ENCODE data around the gene PLOD1. TPM values are rescaled to one million over a fixed set of nuclear protein-coding genes. Genes with fewer than 3 reads are reported as not detected.

PLOD1 gene
- polyA plus RNA-seq, 3 donors from 2014 or later: 36.2 to 81.9 (median 73.8) TPM

DNA sequence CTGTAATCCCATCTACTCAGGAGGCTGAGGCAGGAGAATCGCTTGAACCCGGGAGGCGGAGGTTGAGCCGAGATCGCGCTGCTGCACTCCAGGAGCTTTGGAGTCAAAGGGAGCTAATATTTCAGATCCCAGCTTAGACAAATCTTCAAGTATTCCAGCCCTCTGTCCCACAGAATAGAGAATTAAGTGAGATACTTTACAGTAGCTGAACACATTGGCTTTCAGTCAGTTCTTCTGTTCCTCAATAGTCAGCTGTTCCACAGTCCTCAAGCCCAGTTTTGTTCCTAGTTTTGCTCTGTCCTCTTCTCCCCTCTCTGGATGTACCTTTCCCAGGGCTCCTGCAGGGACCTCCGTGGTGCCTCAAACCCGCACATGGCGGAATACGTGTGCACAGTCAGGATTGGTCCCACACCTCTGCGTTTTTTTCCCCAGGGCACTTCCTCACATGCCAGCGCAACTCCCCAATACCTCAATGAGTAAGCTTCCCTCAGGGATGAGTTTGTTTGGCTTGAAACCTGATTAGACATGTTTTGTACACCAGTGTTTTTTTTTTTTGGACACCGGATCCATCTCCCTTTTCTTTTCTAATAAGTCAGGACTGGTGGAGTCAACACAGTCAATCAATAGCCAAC, 47.0 kb downstream of the PLOD1 start:
- Mint-ChIP-seq H3K27me3 (ENCODE audit: low read depth in 3 of 3) (peaks cover 0 to 11% (median 0%) of the 10 kb centered on the region in 3 donors), H3K4me1 (peaks cover 47 to 60% of the 10 kb centered on the region in 2 donors), H3K4me3 (peak overlapping the region; percentile 66 to 97 (median 92)), H3K36me3 (peaks cover 0 to 13% (median 8%) of the 10 kb centered on the region in 3 donors), H3K9me3 (no peaks in the 10 kb centered on the region), H3K27ac (peak overlapping the region; percentile 51 to 98 (median 92))
- no peak for DNase-seq

- peaks cover 0 to 13% (median 8%) of the 10 kb centered on the region in 3 donors for H3K36me3 Mint-ChIP-seq
- no peaks in the 10 kb centered on the region for H3K9me3 Mint-ChIP-seq
- peak overlapping the region; percentile 66 to 97 (median 92) for H3K4me3 Mint-ChIP-seq
- peaks cover 47 to 60% of the 10 kb centered on the region in 2 donors for H3K4me1 Mint-ChIP-seq
- H3K27ac Mint-ChIP-seq: peak overlapping the region; percentile 51 to 98 (median 92)
- DNase-seq: peak in 1 of 3 donors; percentile 14
- H3K27me3 Mint-ChIP-seq (ENCODE audit: low read depth in 3 of 3): peaks cover 0 to 11% (median 0%) of the 10 kb centered on the region in 3 donors
Observed at GRCh38 chr1:11982010-11982392, 47.5 kb downstream of the PLOD1 start.

DNA sequence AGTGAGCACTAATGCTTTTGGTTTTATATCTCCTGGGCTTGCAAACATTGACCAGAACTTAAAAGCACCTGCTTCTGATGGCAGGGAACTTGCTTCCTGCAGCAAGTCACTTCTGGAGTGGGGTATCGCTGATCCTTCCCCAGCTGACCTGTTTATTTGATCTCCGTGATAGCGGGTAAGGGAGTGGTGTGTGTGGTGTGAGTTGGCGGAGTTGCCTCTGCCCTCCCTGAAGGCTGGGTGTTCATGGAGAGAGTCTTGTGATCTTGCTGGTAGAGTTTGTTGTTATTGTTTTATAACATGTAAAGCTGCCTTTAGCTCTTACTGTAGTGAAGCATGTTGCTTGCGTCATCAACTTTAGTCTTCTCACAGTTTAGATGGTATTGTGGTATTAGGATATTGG, 49.6 kb downstream of the PLOD1 start:
- Mint-ChIP-seq H3K9me3 (no peaks in the 10 kb centered on the region), H3K4me3 (no peak overlapping the region), H3K27me3 (ENCODE audit: low read depth in 3 of 3) (peaks cover 0 to 11% (median 0%) of the 10 kb centered on the region in 3 donors), H3K27ac (peak overlapping the region in 3 of 6 donors; percentile 17 to 47 (median 28)), H3K36me3 (peaks cover 2 to 14% (median 8%) of the 10 kb centered on the region in 3 donors), H3K4me1 (peaks cover 50 to 63% of the 10 kb centered on the region in 2 donors)
- no peak for DNase-seq

DNA sequence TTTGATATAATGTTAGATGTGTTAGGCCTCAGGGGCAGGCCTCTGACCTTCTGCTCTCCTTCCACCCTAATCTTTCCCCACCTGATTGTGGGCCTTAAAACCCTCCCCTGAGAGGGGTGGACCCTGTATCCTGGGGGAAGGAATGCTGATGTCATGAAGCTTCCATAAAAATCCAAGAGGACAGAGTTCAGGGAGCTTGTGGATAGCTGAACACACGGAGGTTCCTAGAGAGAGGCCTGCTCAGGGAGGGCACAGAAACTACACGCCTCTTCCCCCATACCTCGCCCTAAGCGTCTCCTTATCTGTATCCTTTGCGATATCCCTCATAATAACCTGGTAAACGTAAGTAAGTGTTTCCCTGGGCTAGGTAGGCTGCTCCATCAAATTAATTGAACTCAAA, 50.1 kb downstream of the PLOD1 start:
- Mint-ChIP-seq H3K4me1 (peaks cover 47 to 64% of the 10 kb centered on the region in 2 donors), H3K36me3 (peaks cover 4 to 18% (median 8%) of the 10 kb centered on the region in 3 donors), H3K27me3 (ENCODE audit: low read depth in 3 of 3) (peaks cover 0 to 9% (median 0%) of the 10 kb centered on the region in 3 donors), H3K9me3 (no peaks in the 10 kb centered on the region), H3K27ac (no peak overlapping the region), H3K4me3 (no peak overlapping the region)
- no peak for DNase-seq

- Mint-ChIP-seq H3K4me3 (no peak overlapping the region), H3K9me3 (no peaks in the 10 kb centered on the region), H3K27me3 (ENCODE audit: low read depth in 3 of 3) (peaks cover 0 to 7% (median 0%) of the 10 kb centered on the region in 3 donors), H3K27ac (no peak overlapping the region), H3K4me1 (peaks cover 48 to 64% of the 10 kb centered on the region in 2 donors), H3K36me3 (peaks cover 6 to 23% (median 13%) of the 10 kb centered on the region in 3 donors)
- no peak for DNase-seq
Observed at GRCh38 chr1:11985171-11985570, 50.7 kb downstream of the PLOD1 start.

GRCh38 chr1:11985851-11986250, 51.3 kb downstream of the PLOD1 start:
- H3K9me3 Mint-ChIP-seq: no peaks in the 10 kb centered on the region
- H3K27ac Mint-ChIP-seq: peak overlapping the region in 2 of 6 donors; percentile 22 to 65
- H3K4me1 Mint-ChIP-seq: peaks cover 48 to 64% of the 10 kb centered on the region in 2 donors
- no peak for DNase-seq
- H3K4me3 Mint-ChIP-seq: no peak overlapping the region
- H3K36me3 Mint-ChIP-seq: peaks cover 9 to 28% (median 19%) of the 10 kb centered on the region in 3 donors
- peaks cover 0 to 3% (median 0%) of the 10 kb centered on the region in 3 donors for H3K27me3 Mint-ChIP-seq (ENCODE audit: low read depth in 3 of 3)

DNA sequence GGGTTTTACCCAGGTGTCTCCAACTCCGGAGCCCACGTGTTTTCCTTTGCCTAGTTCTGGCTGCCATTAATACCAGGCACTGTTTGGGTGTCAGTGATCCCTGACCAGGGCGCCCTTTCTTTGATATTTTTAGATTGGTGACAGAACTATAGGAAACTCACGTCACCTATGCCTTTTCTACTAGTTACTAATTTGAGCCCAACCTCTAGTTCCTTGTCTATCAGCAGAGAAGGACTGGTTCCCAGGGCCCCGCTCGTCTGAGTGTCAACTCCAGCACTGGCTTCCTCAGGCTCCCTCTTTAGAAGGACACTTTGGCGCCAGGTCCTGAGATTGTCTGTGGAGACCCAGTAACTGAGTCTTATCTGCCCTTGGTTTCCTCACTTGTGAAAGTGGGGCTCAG, 55.2 kb downstream of the PLOD1 start:
- H3K9me3 Mint-ChIP-seq: no peaks in the 10 kb centered on the region
- DNase-seq: no peak
- H3K36me3 Mint-ChIP-seq: peaks cover 9 to 39% (median 14%) of the 10 kb centered on the region in 3 donors
- no peaks in the 10 kb centered on the region for H3K27me3 Mint-ChIP-seq (ENCODE audit: low read depth in 3 of 3)
- H3K27ac Mint-ChIP-seq: no peak overlapping the region
- no peak overlapping the region for H3K4me3 Mint-ChIP-seq
- peaks cover 21 to 31% of the 10 kb centered on the region in 2 donors for H3K4me1 Mint-ChIP-seq

DNA sequence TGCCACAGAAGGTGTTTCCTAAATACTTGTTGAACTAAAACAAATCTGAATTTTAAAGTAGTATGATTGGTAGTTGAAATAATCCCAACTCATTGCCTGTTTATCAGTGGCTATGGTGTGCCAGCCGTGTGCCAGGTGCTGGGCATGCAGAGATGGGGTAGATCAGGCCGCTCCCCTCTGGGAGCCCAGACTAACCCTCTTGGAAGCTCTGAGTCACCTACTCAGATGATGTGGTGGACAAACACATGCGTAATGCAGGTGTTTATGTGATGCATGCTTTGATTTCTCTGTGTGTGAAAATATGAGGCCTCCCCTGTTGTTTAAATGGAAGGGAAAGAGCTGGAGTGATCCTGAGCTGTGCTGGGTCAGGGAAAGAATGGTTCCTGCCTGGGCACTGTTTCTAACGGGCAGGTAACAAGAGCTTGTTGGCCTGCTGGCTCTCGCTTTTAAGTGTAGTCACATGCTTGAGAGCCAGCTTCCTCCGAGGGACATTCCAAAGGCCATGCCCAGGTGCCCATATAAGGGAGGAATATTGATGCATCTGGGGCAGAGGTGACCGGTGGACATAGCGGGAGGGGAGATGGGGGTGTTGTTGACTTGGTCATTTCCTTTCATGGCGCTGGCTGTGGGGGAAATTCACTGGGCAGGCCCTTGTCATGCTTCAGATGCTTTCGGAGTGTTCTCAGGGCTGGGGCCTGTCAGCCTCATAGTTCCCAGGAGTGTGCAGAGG, 56.0 kb downstream of the PLOD1 start:
- Mint-ChIP-seq H3K27ac (no peak overlapping the region), H3K4me1 (peaks cover 20 to 26% of the 10 kb centered on the region in 2 donors)

DNA sequence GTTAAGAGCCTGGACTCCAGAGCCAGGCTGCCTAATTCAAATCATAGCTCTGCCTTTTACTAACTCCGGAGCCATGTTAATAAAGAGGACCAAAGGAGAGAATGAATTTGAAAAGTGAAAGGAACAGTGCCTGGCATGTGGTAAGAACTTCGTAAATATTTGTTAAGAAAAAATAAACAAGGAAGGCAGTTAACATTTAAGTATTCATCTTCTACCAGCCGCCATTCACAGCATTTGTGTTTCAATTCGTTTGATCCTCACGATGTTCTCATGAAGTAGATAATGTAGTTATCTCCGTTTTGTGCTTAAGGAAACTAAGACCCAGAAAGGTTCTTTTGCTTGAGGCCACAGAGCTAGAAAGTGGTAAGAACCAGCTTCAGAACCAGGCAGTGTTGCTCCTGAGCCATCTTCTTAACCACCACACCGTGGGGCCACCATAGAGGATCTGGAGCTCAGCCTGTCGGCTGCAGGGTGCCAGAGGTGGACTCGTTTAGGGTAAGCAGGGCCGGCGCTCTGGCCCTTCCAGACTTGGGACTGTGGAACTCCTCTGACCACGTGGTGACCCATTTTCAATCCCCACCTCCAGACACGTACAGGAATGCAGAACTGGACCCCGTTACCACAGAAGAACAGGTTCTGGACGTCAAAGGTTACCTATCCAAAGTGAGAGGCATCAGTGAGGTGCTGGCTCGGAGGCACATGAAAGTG, 57.6 kb downstream of the PLOD1 start:
- Mint-ChIP-seq H3K9me3 (no peaks in the 10 kb centered on the region), H3K4me1 (peaks cover 13 to 18% of the 10 kb centered on the region in 2 donors), H3K27me3 (ENCODE audit: low read depth in 3 of 3) (no peaks in the 10 kb centered on the region), H3K4me3 (no peak overlapping the region), H3K27ac (peak overlapping the region in 1 of 6 donors; percentile 45), H3K36me3 (peaks cover 13 to 47% (median 21%) of the 10 kb centered on the region in 3 donors)
- DNase-seq: no peak

More for the DNA sequence above, 56.0 kb downstream of the PLOD1 start:
- Mint-ChIP-seq H3K4me3 (no peak overlapping the region), H3K9me3 (no peaks in the 10 kb centered on the region), H3K36me3 (peaks cover 9 to 44% (median 15%) of the 10 kb centered on the region in 3 donors), H3K27me3 (ENCODE audit: low read depth in 3 of 3) (no peaks in the 10 kb centered on the region)
- no peak for DNase-seq

- peaks cover 7 to 40% (median 21%) of the 10 kb centered on the region in 3 donors for H3K36me3 Mint-ChIP-seq
- no peaks in the 10 kb centered on the region for H3K4me1 Mint-ChIP-seq
- DNase-seq: no peak
- no peaks in the 10 kb centered on the region for H3K9me3 Mint-ChIP-seq
- H3K27ac Mint-ChIP-seq: peak overlapping the region in 2 of 6 donors; percentile 10 to 30
- H3K4me3 Mint-ChIP-seq: no peak overlapping the region
- H3K27me3 Mint-ChIP-seq (ENCODE audit: low read depth in 3 of 3): peaks cover 0 to 4% (median 0%) of the 10 kb centered on the region in 3 donors
Observed at GRCh38 chr1:11997081-11997850, 62.7 kb downstream of the PLOD1 start.

DNA sequence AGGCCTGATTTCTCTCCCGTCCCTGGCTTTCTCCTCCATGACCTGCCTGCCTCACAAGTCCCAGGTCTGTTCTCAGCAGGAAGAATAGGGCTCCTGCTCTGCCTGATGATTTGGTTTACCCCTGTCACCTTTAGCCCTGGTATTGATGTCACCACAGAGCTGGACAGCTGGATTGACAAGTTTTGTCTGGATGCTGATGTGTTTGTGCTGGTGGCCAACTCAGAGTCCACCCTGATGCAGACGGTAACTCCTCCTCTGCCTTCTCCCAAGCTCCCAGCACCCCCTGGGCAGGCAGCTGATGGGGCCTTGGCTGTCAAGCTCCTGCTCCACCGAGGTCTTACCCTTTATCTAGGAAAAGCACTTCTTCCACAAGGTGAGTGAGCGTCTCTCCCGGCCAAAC, 64.1 kb downstream of the PLOD1 start:
- Mint-ChIP-seq H3K27me3 (ENCODE audit: low read depth in 3 of 3) (peaks cover 0 to 4% (median 0%) of the 10 kb centered on the region in 3 donors), H3K4me3 (no peak overlapping the region), H3K27ac (no peak overlapping the region), H3K9me3 (no peaks in the 10 kb centered on the region), H3K4me1 (no peaks in the 10 kb centered on the region), H3K36me3 (peaks cover 13 to 47% (median 25%) of the 10 kb centered on the region in 3 donors)
- no peak for DNase-seq

- Mint-ChIP-seq H3K9me3 (no peaks in the 10 kb centered on the region), H3K27ac (peak overlapping the region in 1 of 6 donors; percentile 70), H3K4me3 (no peak overlapping the region), H3K4me1 (no peaks in the 10 kb centered on the region), H3K27me3 (ENCODE audit: low read depth in 3 of 3) (peaks cover 0 to 4% (median 0%) of the 10 kb centered on the region in 3 donors), H3K36me3 (peaks cover 14 to 47% (median 28%) of the 10 kb centered on the region in 3 donors)
- DNase-seq: no peak
Observed at GRCh38 chr1:11999236-11999635, 64.7 kb downstream of the PLOD1 start.

All from immature natural killer cell (primary cell).